HG03095 (cell line): ENCODE measurements around the gene TCAP.

ENCODE experiments used
- ATAC-seq: cut with Tn5 transposase; IDR thresholded peaks from one replicate; pipeline ENCODE4 v1.9.1; 2021; ENCODE audit warnings: moderate library complexity; ENCODE audit not compliant: unreplicated experiment

The TCAP gene

DNA sequence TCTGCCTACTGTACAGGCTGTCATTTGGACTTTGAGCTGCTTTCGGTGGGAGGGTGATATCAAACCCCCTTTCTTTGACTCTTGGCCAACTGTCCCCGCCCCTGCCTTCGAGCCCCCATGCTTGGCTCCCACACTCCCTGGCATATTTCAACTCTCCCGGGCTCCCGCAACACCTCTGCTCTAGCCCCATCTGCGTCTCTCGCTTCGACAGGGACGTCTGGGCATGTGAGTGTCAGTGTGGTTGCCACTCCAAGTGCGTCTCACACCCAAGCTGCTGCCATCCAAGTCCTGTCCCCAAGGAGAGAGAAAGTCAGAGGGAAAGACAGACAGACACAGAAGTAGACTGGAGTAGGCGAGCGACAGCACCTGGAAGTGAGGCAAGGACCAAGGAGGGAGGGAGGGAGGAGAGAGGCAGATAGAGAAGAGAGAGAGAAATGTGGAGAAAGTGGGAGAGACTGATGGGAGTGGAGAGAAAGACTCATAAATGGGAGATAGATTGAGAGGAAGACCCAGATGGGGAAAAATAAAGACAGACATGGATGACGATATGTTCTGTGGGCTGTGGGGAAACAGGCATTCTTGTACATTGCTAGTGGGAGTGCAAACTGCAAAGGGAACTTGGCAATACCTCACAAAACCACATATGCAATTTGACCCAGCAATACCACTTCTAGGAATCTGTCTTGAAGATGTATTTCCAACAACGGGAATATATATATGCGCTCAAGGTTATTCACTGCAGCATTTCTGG, 16.4 kb upstream of the TCAP start:
- ATAC-seq, result no peak

DNA sequence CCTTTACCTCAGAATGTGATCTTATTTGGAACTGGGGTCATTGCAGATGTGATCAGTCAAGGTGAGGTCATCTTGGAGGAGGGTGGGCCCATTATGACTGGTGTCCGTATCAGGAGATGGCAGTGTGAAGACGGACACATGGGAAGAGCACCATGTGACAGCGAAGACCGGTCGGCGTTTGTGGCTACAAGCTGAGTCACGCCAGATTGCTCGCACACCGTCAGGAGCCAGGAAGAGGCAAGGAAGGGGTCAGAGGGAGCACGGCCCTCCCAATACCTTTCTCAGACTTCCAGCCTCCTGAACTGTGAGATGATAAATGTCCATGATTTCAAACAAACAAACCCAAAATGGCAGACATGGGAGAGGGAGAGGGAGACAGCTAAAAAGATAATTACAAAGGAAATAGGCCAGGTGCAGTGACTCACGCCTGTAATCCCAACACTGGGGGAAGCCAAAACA, 15.0 kb upstream of the TCAP start:
- no peak for ATAC-seq

DNA sequence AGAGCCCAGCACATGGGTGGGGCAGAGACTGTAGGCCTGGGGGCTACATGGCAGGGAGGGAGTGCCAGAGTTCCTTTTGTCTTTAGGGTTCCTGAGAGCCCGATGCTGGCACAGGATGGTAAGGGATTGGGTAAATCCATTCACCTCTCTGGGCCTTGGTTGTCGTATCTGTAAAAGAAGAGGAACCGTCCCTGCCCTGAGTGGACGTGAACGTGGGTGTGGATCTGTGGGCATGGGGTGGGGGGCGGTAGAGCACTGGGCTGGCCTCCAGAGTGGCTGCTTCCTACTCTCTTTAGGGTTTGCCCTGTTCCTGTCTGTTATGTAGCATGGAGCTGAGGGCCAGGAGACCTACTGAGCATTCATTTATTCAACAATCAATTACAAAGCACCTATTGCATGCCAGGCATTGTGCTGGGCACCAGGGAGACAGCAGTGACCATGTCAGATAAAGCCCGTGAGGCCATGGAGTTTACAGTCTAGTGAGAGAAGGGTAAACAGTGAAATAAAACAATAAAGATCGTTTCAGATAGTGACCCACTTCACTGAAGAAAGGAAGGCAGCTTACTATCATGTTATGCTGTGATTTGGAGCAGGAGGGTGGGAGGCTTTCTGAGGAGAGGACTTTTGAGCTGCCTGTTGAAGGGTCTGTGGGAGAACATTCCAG, 13.1 kb upstream of the TCAP start:
- no peak for ATAC-seq

DNA sequence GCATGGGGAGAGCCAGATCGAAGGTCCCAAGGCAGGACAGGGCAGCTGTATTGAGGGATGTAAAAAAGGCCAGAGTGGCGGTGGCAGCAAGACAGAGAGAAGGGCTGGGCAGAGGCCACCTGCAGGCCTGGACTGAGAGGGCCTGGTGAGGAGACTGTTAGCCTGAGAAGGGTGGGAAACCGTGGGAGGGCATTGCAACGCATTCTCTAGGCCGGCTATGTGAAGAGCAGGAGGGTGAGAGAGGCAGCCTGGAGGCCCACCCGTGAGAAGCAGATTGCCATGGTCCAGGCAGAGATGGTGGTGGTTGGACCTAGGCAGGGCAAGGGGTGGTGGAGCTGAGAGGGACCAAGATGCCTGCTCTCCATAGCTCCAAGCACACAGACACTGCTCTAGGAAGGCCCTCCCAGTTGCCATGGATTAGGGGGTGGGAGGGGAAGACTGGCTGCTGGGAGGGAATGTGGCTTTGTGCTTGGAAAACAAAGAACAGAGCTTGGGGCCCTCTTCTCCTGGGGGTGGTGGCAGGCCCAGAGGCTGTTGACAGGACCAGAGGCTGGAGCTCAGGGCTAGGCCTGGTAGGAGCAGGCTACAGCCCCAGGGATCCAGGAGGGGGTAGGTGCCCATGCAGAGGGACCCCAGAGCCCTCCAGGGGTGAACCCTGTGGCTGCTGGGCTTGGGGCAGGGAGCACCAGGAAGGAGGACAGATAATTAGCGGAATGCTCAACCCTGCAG, 12.4 kb upstream of the TCAP start:
- ATAC-seq, result no peak

DNA sequence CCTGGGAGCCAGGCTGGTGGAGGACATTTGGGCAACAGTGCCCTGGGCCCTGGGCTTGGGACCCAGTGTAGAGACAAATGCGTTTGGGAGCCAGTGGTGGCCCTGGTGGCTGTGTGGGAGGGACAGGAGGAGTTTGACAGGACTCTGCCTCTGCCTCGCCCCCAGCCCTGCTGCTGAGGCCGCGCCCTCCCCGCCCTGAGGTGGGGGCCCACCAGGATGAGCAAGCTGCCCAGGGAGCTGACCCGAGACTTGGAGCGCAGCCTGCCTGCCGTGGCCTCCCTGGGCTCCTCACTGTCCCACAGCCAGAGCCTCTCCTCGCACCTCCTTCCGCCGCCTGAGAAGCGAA, 11.9 kb upstream of the TCAP start:
- ATAC-seq, result no peak

DNA sequence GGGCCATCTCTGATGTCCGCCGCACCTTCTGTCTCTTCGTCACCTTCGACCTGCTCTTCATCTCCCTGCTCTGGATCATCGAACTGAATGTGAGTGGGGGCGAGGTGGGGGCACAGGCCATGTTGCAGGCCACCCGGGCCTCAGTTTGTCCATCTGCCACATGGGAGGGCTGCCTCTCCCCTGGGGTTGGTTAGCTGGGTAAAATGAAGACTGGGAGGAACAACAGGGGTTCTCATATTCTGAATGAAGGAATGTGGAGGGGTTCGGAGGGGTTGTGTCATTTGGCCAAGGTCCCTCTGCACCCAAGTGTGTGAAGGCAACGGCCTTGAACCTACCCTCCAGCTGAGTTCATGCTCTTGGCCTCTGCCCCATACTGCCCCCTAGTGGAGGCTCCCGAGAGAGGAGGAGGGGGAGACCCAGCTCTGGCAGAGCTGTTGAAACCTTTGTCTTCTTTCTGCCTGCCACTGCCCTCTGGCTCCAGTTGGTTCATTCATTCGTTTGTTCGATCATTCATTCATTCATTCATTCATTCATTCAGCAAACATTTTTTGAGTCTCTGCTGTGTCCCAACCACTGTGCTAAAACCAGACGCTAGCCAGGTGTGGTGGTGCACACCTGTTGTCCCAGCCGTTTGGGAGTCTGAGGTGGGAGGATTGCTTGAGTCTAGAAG, 11.4 kb upstream of the TCAP start:
- no peak for ATAC-seq

DNA sequence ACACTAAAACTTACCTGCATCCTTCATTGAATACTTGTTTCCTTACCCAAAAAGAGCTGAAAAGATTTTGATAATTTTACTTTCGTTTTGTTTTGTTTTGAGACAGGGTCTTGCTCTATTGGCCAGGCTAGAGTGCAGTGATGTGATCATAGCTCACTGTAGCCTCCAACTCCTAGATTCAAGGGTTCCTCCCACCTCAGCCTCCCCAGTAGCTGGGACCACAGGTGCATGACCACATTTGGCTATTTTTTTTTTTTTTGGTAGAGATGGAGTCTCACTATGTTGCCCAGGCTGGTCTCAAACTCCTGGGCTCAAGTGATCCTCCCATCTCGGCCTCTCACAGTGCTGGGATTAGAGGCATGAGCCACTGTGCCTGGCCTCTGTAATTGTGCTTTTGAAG, 10.0 kb upstream of the TCAP start:
- ATAC-seq, result no peak

DNA sequence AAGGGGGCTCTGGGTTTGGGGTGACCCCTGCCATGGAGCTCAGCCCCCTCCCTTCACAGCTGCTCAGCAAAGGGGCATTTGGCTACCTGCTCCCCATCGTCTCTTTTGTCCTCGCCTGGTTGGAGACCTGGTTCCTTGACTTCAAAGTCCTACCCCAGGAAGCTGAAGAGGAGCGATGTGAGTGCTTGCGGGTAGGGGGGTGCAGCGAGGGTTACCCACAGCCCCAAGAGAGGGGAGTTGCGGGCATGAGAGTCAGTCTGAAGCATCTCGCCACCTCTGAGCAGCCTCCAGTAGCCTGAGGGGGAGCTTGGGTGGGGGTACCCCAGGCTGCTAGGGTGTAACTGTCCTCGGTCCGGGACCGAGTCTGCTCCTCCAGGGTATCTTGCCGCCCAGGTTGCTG, 6.8 kb upstream of the TCAP start:
- ATAC-seq, result no peak

DNA sequence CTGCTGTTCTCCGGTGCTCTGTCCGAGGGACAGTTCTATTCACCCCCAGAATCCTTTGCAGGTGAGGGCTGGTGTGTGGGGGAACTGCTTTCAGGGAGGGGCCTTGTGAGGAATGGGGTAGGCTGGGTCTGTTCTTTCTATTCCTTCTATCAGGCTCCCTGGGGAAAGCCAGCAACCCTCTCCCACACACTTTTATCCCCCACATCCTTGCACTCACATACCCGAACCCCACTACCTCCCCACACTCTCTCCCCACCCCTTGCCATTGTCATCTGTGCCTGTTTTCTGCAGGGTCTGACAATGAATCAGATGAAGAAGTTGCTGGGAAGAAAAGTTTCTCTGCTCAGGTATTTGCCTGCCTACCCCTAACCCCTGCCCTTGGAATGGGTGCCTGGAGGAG, 6.4 kb upstream of the TCAP start:
- ATAC-seq, result no peak

DNA sequence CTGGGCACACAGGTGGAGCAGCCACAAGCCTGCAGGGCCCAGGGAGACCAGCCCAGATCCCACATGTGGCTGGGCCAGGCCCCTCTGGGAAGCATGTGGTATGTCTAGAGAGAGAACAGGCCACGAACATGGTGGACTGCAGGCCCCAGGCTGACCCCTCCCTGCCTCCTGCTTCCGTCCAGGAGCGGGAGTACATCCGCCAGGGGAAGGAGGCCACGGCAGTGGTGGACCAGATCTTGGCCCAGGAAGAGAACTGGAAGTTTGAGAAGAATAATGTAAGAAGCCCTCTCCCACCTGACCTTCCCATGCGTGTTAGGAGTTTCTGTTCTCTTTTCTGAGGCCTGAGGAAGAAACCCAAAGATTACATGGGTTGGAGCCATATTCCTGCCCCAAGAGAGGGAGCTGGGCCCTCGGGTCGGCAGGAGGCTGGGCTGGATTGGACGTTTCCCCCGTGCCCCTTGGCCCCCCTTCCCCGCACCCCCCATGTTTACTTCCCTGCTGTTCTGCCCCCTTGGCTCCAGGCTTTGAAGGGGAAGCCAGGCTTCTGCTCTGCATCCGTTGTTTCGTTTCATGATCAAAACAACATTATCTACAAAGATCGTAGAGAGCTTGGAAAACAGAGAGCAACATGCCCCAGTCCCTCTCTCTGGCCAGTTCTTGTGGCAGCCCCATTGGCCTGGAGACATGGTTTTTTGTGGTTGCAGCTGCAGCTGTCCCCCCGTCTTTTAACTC, 5.7 kb upstream of the TCAP start:
- no peak for ATAC-seq

DNA sequence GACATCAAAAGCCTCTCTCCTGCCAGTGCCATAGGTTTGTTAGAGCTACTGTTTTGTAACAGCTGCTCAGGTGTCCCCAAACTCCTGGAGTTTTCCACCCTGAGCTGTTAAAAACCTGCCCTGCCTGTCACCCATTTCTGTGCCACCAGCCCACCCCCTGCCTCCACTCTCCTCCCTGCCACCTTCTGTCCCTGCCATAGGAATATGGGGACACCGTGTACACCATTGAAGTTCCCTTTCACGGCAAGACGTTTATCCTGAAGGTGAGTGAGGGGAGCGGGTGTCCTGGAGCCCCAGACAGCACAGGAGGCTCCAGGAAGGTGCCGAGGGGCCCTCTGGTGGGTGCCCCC, 5.2 kb upstream of the TCAP start:
- ATAC-seq, result no peak

DNA sequence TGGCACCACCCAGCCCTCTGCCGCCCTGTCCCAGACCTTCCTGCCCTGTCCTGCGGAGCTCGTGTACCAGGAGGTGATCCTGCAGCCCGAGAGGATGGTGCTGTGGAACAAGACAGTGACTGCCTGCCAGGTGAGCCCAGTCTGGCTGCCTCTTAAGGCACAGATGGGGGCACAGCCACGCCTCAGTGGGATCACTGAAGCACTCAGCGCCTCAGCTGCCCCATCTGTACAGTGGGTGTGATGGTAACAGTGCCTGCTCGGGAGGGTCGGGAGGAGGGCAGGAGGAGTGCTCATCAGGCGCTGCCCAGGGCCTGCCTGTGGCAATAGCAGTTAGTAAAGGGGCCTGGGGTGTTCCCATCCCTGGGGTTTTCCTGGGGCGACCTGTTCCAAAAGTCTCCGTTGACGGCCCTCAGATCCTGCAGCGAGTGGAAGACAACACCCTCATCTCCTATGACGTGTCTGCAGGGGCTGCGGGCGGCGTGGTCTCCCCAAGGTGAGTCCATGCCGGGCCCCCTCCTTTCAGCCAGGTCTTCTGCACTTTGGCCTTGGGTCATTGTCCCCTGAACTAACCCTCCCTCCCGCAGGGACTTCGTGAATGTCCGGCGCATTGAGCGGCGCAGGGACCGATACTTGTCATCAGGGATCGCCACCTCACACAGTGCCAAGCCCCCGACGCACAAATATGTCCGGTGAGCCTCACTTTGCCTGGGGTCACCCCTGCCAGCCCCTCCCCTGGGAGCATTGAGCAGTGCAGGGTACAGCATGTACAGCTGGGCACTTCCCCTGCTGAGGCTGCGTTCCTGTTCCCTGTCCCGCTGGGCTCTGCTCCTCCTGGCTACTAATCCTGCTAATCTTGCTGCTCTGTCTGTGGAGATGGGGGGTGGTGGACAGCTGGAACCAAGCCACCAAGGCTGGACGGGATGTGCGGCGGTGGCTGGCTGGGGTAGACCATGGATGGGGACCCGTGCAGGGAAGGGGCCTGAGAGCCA, 4.5 kb upstream of the TCAP start:
- no peak for ATAC-seq

DNA sequence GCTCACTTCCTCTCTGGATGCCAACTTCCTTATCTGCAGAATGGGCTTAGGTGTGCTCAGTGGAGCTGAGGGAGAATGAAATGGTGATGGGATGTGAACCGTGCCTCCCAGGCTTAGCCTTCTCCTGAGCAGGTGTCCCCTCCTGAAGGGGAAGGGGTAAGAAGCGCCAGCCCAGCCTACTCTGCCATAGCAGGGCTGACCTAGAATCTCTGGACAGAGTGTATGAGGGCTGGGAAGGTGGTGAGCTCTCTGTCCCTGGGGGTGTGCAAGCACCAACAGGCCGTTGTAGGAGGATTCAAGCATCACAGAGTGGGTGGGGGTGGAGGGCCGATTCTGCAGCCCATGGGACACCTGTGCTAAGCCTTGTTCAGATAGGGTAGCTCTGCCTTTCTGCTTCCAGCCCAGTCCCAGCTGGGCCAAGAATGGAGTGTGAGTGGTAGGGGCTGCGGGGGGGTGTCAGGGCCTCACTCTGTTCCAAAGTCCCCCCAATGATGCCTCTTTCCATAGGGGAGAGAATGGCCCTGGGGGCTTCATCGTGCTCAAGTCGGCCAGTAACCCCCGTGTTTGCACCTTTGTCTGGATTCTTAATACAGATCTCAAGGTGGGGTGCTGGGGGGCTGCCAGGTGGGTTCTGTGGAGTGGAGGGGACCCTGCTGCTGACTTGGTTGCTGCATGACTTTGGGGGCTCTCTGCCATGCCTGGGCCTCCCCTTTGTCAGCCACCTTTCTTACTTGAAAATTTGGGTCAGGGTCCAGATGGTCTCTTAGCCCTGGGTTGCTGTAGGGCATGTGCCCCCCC, 3.2 kb upstream of the TCAP start:
- no peak for ATAC-seq

DNA sequence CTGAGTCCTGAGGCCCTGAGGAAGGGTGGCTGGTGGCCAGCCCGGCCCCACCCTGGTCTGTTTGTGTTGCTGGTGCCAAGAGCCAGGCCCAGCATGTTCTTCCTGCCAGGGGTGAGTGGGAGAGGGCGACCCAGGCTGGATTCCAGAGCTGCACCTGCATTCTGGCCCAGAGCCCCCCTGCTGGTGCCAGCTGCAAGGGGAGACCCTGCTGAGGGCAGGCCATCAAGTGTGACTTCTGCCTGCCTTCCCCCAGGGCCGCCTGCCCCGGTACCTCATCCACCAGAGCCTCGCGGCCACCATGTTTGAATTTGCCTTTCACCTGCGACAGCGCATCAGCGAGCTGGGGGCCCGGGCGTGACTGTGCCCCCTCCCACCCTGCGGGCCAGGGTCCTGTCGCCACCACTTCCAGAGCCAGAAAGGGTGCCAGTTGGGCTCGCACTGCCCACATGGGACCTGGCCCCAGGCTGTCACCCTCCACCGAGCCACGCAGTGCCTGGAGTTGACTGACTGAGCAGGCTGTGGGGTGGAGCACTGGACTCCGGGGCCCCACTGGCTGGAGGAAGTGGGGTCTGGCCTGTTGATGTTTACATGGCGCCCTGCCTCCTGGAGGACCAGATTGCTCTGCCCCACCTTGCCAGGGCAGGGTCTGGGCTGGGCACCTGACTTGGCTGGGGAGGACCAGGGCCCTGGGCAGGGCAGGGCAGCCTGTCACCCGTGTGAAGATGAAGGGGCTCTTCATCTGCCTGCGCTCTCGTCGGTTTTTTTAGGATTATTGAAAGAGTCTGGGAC, 2.4 kb upstream of the TCAP start:
- no peak for ATAC-seq

DNA sequence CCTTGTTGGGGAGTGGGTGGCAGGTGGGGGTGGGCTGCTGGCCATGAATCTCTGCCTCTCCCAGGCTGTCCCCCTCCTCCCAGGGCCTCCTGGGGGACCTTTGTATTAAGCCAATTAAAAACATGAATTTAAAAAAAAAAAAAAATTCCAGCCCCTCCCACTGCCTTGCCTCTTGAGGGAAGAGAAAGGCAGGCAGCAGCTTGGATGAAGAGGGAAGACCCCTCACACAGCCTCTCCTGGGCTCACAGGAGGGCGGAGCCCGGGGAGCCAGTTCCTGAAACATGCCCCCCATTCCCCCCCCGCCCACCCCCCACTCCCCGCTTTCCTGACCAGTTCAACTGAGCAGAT, 1.8 kb upstream of the TCAP start:
- ATAC-seq, result no peak

DNA sequence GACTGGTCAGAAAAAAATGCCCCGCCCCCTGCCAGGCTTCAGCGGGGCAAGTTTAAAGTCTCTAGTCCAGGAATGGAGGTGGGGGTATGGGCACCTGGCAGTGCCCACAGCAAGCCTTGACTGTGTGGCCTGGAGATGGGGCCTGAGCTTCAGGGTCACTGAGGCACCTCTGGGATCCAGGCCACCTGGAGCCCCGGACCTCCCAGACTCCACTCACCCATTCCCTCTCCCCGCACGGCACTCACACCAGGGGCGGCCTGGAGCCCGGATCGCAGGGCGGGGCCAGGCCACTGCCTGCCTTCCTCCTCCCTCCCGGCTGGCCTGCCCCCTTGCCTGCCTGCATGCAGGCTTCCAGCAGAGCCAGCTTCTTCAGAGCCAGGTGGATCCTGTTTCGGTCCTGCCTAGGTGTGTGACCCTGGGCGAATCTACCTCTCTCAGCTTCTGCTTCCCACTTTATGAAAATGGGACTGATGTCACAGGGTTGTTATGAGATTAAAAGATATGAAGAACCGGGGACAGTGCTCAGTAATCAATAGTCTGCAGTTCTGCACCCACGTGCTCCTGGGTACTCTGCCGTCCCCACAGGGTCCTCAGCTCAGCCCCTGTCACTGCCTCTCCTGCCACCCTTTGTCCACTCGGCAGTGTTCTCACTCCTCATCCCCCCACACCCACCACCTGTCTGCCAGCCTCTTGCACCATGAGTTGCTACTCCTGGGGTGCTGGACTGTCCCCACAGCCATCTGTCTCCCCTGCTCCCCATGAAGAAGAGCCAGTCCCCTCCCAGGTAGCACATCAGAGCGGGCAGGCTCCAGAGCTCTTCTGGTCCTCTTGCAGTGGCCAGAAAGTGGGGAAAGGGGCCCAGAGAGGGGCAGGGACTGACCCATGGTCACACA, 1.2 kb upstream of the TCAP start:
- no peak for ATAC-seq

DNA sequence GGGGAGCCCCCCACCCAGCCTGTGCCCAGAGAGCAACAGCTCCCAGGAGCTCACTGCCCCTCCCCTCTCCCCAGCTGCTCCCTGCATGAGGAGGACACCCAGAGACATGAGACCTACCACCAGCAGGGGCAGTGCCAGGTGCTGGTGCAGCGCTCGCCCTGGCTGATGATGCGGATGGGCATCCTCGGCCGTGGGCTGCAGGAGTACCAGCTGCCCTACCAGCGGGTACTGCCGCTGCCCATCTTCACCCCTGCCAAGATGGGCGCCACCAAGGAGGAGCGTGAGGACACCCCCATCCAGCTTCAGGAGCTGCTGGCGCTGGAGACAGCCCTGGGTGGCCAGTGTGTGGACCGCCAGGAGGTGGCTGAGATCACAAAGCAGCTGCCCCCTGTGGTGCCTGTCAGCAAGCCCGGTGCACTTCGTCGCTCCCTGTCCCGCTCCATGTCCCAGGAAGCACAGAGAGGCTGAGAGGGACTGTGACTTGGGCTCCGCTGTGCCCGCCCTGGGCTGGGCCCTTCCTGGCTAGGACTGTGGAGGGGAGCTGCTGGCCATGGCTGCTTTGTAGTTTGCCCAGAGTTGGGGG, 584 bp downstream of the TCAP start:
- no peak for ATAC-seq
